Spleen (tissue), 11 donors: ENCODE results near the gene PDE3A. TPM values are rescaled to one million over a fixed set of nuclear protein-coding genes. Genes with fewer than 3 reads are reported as not detected.

ENCODE experiments used
- DNase-seq: peaks from one replicate; pipeline ENCODE4 v3.0.0-alpha.2; 2020
- H3K27ac ChIP-seq, 8 donors: fragments of 200-600 bp; sonication (generic) in 7 of 8; 1 replicate in 4 of 8; 2 replicates in 4 of 8; pipeline versions ENCODE4 v1.5.0 to v1.8.0; 2016 to 2021; ENCODE audit warnings: inconsistent platforms in 4 of 8, mild to moderate bottlenecking in 4 of 8, moderate library complexity in 1 of 8
- H3K27me3 ChIP-seq, 7 donors: fragments of 200-600 bp; sonication (generic) in 6 of 7; replicated peaks in 1 of 7; 1 replicate in 4 of 7; 2 replicates in 3 of 7; pipeline versions ENCODE4 v1.5.0 to v1.8.0; 2016 to 2021; ENCODE audit warnings: inconsistent platforms in 3 of 7, mild to moderate bottlenecking in 1 of 7
- H3K36me3 ChIP-seq, 6 donors: fragments of 200-600 bp; sonication (generic) in 5 of 6; 1 replicate in 4 of 6; 2 replicates in 2 of 6; pipeline versions ENCODE4 v1.5.0 to v1.8.0; 2016 to 2021; ENCODE audit warnings: inconsistent platforms in 2 of 6
- H3K4me1 ChIP-seq, 6 donors: fragments of 200-600 bp; sonication (generic) in 5 of 6; 1 replicate in 3 of 6; 2 replicates in 3 of 6; pipeline versions ENCODE4 v1.5.0 to v1.8.0; 2016 to 2021; ENCODE audit warnings: inconsistent platforms in 3 of 6
- H3K4me3 ChIP-seq, 8 donors: fragments of 200-600 bp; sonication (generic) in 7 of 8; 1 replicate in 4 of 8; 2 replicates in 4 of 8; pipeline versions ENCODE4 v1.5.0 to v1.8.0; 2016 to 2021; ENCODE audit warnings: inconsistent platforms in 4 of 8, mild to moderate bottlenecking in 4 of 8, moderate library complexity in 2 of 8
- H3K9me3 ChIP-seq, 8 donors: fragments of 200-600 bp; sonication (generic) in 7 of 8; 1 replicate in 4 of 8; 2 replicates in 4 of 8; pipeline versions ENCODE4 v1.5.0 to v1.8.0; 2016 to 2021; ENCODE audit warnings: inconsistent platforms in 4 of 8
- POLR2A ChIP-seq, 3 donors: fragments of 450-650 bp; IDR thresholded peaks; one replicate each; pipeline ENCODE4 v1.5.1; 2017; ENCODE audit warnings: antibody characterized with exemption in 3 of 3, mild to moderate bottlenecking in 1 of 3
- POLR2AphosphoS5 ChIP-seq, 3 donors: sonication (generic); formaldehyde crosslinking; IDR thresholded peaks; one replicate each; pipeline ENCODE4 v1.5.1; 2017; ENCODE audit warnings: antibody characterized with exemption in 3 of 3
- WGBS, 5 donors: extraction: QIAGEN DNeasy Blood & Tissue Kit in 3 of 5; methylation state at CpG; one replicate each; pipeline versions ENCODE4 v1.1.5 to v1.1.7; 2013 to 2018; 5-methylcytosine and 5-hydroxymethylcytosine counted together
- intact Hi-C: fragments of 100-400 bp; cut with DNase I; formaldehyde crosslinking; loops from one replicate; pipeline ENCODE4 v1.15.0; 2023; ENCODE audit warnings: low total_unique reads
- polyA plus RNA-seq, 3 donors: library from polyadenylated mRNA; stranded (reverse); fragments of 200-250 nt; gene quantifications; one replicate each; pipeline ENCODE4 v1.2.1, GENCODE V29; 2013
- total RNA-seq, 7 donors: library from RNA; depleted of rRNA in 3 of 7; stranded (reverse); fragments of >200 nt in 3 of 7; fragmentation: NEBNext Ultra II Directional in 4 of 7; extraction: Animal tissue kit (Norgen Biotek cat#: 25700) in 4 of 7; gene quantifications; one replicate each; pipeline versions ENCODE4 v1.1.0 to v1.2.1, GENCODE V29; 2016 to 2021
- TF ChIP-seq, protein P1 (sequence below), 11 experiments: fragments of 200-600 bp in 7 of 11; fragments of 450-650 bp in 4 of 11; sonication (generic) in 4 of 11; IDR thresholded peaks in 8 of 11; conservative IDR thresholded peaks in 3 of 11; 1 replicate in 7 of 11; 2 replicates in 4 of 11; pipeline versions ENCODE4 v1.4.0 to v1.8.0; 2016 to 2021; ENCODE audit warnings: antibody characterized with exemption in 11 of 11, inconsistent platforms in 4 of 11, mild to moderate bottlenecking in 1 of 11
- donor health status: healthy with polysubstance abuse.
- donor health status: DM: no; HTN: no; CAD: no; lungs with moderate emphysema.
- donor health status: DM: no; HTN: no; CAD: no.
- donor health status: Bipolar disorder and iron deficiency.
- donor health status: healthy.
- donor health status: DM: no; HTN: no; CAD: no.
- donor health status: DM: yes; HTN: yes; CAD: no.

Gene PDE3A
- total and polyA plus RNA-seq, 10 donors: 0.57 to 10.1 (median 7.5) TPM

DNA sequence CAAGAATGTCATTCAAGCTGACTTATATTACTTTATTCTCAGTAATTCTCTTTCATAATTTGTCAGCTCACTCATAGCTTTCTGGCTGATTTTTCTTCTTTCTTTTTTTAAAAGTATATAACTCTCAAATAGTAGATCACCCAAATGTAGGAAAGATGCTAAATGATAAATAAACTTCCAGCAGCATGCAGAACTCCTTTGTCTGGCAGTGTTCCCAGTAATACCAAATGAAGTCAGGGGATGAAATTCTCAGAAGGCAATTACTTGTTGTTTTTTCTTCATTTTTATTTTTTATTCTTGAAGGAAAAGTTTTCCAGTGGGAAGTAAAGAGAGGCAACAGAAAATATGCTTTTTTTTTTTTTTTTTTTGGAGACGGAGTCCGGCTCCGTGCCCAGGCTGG, 193.5 kb downstream of the PDE3A start:
- Histone ChIP-seq H3K27me3 (no peaks in the 10 kb centered on the region), H3K36me3 (no peaks in the 10 kb centered on the region), H3K27ac (no peak overlapping the region), H3K4me1 (no peaks in the 10 kb centered on the region), H3K4me3 (no peak overlapping the region), H3K9me3 (no peaks in the 10 kb centered on the region)
- no peak for DNase-seq
- intact Hi-C loops: no loop called here
- TF ChIP-seq POLR2A (IDR thresholded peaks at IDR 0.05) (no peak), POLR2AphosphoS5 (IDR thresholded peaks at IDR 0.05) (no peak)
- TF ChIP-seq, protein P1, sequence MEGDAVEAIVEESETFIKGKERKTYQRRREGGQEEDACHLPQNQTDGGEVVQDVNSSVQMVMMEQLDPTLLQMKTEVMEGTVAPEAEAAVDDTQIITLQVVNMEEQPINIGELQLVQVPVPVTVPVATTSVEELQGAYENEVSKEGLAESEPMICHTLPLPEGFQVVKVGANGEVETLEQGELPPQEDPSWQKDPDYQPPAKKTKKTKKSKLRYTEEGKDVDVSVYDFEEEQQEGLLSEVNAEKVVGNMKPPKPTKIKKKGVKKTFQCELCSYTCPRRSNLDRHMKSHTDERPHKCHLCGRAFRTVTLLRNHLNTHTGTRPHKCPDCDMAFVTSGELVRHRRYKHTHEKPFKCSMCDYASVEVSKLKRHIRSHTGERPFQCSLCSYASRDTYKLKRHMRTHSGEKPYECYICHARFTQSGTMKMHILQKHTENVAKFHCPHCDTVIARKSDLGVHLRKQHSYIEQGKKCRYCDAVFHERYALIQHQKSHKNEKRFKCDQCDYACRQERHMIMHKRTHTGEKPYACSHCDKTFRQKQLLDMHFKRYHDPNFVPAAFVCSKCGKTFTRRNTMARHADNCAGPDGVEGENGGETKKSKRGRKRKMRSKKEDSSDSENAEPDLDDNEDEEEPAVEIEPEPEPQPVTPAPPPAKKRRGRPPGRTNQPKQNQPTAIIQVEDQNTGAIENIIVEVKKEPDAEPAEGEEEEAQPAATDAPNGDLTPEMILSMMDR (IDR thresholded peaks at IDR 0.05 in 8 of 11, conservative IDR thresholded peaks at IDR 0.05 in 3 of 11): no peak
- WGBS, 5 donors: 82 to 96% (median 89%) methylated on average over 3 of the region's 3 CpGs

DNA sequence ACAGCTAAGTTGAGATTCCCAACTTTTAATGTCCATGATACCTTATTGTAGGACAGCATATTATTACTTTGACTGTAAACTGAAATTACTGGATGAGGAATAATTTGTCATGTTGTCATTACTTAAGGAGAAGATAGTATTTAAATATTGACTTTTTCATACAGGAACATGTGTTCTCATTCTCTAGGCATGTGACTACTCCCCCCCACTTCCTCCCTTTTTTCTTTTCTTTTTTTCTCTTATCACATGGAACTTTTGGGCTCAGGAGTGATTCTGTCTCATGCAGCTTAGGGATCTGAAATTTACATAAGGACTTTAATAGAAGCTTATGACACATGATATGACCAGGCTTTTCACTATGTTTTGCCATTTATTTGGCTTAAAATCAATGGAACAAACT, 199.1 kb downstream of the PDE3A start:
- H3K27ac ChIP-seq: no peak overlapping the region

DNA sequence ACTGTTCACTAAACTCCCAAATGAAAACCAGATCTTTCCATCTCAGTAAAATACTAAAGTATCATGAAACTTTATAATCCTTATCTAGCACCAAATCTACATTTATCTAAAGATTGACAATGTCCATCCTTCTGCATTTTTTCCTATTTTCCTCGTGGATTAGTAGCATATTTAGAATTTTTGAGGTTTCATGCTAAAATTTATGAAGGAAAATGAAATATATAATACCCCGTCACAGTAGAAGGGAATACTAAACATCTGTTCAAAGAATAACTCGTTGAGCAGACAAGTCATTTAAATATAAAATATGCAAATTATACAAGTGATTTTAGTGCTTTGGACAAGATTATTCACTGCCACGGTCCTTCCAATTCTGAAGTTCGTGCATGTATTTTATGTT, 204.1 kb downstream of the PDE3A start:
- no peak overlapping the region for H3K27ac ChIP-seq
- no peak for DNase-seq
- no peaks in the 10 kb centered on the region for H3K36me3 ChIP-seq
- H3K27me3 ChIP-seq: no peaks in the 10 kb centered on the region
- WGBS, 5 donors: 64 to 81% (median 77%) methylated on average over 5 of the region's 5 CpGs
- H3K4me3 ChIP-seq: no peak overlapping the region
- intact Hi-C loops: no loop called here
- no peaks in the 10 kb centered on the region for H3K9me3 ChIP-seq
- TF ChIP-seq, protein P1 (IDR thresholded peaks at IDR 0.05 in 8 of 11, conservative IDR thresholded peaks at IDR 0.05 in 3 of 11): no peak
- no peaks in the 10 kb centered on the region for H3K4me1 ChIP-seq

More for the DNA sequence above, 199.1 kb downstream of the PDE3A start:
- no peaks in the 10 kb centered on the region for H3K9me3 ChIP-seq
- intact Hi-C loops: no loop called here
- no peaks in the 10 kb centered on the region for H3K27me3 ChIP-seq
- no peak for TF ChIP-seq POLR2AphosphoS5 (IDR thresholded peaks at IDR 0.05)
- TF ChIP-seq, protein P1 (IDR thresholded peaks at IDR 0.05 in 8 of 11, conservative IDR thresholded peaks at IDR 0.05 in 3 of 11): no peak
- no peak for TF ChIP-seq POLR2A (IDR thresholded peaks at IDR 0.05)
- H3K4me1 ChIP-seq: no peaks in the 10 kb centered on the region
- no peak for DNase-seq
- H3K36me3 ChIP-seq: no peaks in the 10 kb centered on the region
- no peak overlapping the region for H3K4me3 ChIP-seq

DNA sequence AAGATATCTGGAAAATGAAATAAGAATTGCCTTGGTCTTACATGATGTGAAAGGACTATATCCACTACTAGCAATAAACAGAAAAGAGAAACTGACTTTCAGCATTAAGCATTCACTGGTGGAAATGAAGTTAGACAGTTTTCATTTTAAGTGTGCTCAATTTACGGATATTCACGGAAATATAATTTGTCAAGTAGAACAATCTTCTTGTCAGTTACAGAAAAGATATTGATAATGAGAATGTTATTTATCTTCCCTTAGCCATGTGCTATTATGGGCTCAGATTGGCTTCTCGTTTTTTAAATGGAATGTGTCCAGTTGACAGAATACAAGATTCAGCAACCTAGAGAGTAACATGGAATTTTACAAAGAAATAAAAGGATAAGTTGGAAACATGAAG, 208.2 kb downstream of the PDE3A start:
- Histone ChIP-seq H3K4me1 (no peaks in the 10 kb centered on the region), H3K27ac (no peak overlapping the region), H3K4me3 (no peak overlapping the region), H3K27me3 (no peaks in the 10 kb centered on the region), H3K36me3 (no peaks in the 10 kb centered on the region), H3K9me3 (no peaks in the 10 kb centered on the region)
- no peak for DNase-seq
- WGBS, 5 donors: 75 to 89% (median 82%) methylated on average over 3 of the region's 3 CpGs
- TF ChIP-seq POLR2AphosphoS5 (IDR thresholded peaks at IDR 0.05): no peak
- no peak for TF ChIP-seq POLR2A (IDR thresholded peaks at IDR 0.05)
- TF ChIP-seq, protein P1 (IDR thresholded peaks at IDR 0.05 in 8 of 11, conservative IDR thresholded peaks at IDR 0.05 in 3 of 11): no peak
- intact Hi-C loops: no loop called here
